AG04450 (cell line): ENCODE data around the gene HEPACAM2. TPM values are rescaled to one million over a fixed set of nuclear protein-coding genes. Genes with fewer than 3 reads are reported as not detected.
A peak's percentile ranks its signal among the peaks of the same experiment; 100 is the strongest.

ENCODE experiments used
- CTCF ChIA-PET: fragments of 300-600, 350-600 bp; formaldehyde crosslinking; extraction: SDS; loops from one replicate; lab custom pipeline; 2022; ENCODE audit warnings: antibody characterized with exemption, inconsistent platforms; lab: Charles Lee
- POLR2A ChIA-PET: fragments of 350-600 bp; formaldehyde crosslinking; extraction: SDS; loops from one replicate; lab custom pipeline; 2021; ENCODE audit warnings: antibody characterized with exemption, inconsistent platforms; lab: Yijun Ruan, JAX
- DNase-seq: peaks from one replicate; pipeline ENCODE4 v3.0.0-alpha.2; 2011; ENCODE audit warnings: low read depth, low spot score
- H3K27ac ChIP-seq: one replicate; pipeline ENCODE4 v1.5.1; 2012; ENCODE audit warnings: low read depth, low read length, control low read depth
- H3K27me3 ChIP-seq: one replicate; pipeline ENCODE4 v1.6.0; 2012; ENCODE audit warnings: low read length; ENCODE audit not compliant: control insufficient read depth, insufficient read depth
- H3K4me3 ChIP-seq: 2 replicates; pipeline ENCODE4 v1.5.1; 2011; ENCODE audit warnings: mild to moderate bottlenecking, low read depth, low read length, control low read depth
- H3K9me3 ChIP-seq: 2 replicates; pipeline ENCODE4 v1.5.1; 2012; ENCODE audit warnings: low read length; ENCODE audit not compliant: control insufficient read depth, insufficient read depth
- CTCF ChIP-seq: IDR thresholded peaks from 2 replicates; pipeline ENCODE4 v1.5.1; 2011; ENCODE audit warnings: low read depth, low read length, control low read depth, inconsistent platforms
- polyA plus RNA-seq: library from polyadenylated mRNA; depleted of rRNA; stranded (reverse); fragments of >200 nt; gene quantifications from 2 replicates; pipeline ENCODE4 v1.2.3, GENCODE V29; 2011

HEPACAM2 gene
- polyA plus RNA-seq, 1 experiment: not detected

GRCh38 chr7:93156884-93157283, 69.4 kb downstream of the HEPACAM2 start:
- TF ChIP-seq CTCF: no peak
- Histone ChIP-seq H3K27me3 (no peaks in the 10 kb centered on the region), H3K4me3 (no peak overlapping the region), H3K27ac (no peak overlapping the region), H3K9me3 (peaks cover under 1% of the 10 kb centered on the region; the same call in 1 of the 2 replicates)
- ChIA-PET POLR2A (no interaction called here), CTCF (no interaction called here)
- DNase-seq: no peak

- Histone ChIP-seq H3K27ac (no peak overlapping the region), H3K27me3 (no peaks in the 10 kb centered on the region), H3K4me3 (no peak overlapping the region), H3K9me3 (no peaks in the 10 kb centered on the region)
- peak; percentile 8 for DNase-seq
- CTCF ChIA-PET: no interaction called here
- TF ChIP-seq CTCF: no peak
- POLR2A ChIA-PET: no interaction called here
Measured at GRCh38 chr7:93150200-93150835, 76.0 kb downstream of the HEPACAM2 start.

GRCh38 chr7:93148727-93149126, 77.5 kb downstream of the HEPACAM2 start:
- POLR2A ChIA-PET: no interaction called here
- Histone ChIP-seq H3K9me3 (no peaks in the 10 kb centered on the region), H3K4me3 (no peak overlapping the region), H3K27me3 (no peaks in the 10 kb centered on the region), H3K27ac (no peak overlapping the region)
- TF ChIP-seq CTCF: no peak
- CTCF ChIA-PET: no interaction called here
- no peak for DNase-seq

GRCh38 chr7:93148144-93148543, 78.1 kb downstream of the HEPACAM2 start, which contains the start of gene SAMD9L:
TSS of gene SAMD9L (minus strand) at chr7:93148385. CDS start at chr7:93135971, 12,414 bp downstream.
- ChIA-PET POLR2A (no interaction called here), CTCF (no interaction called here)
- Histone ChIP-seq H3K9me3 (no peaks in the 10 kb centered on the region), H3K27ac (no peak within 1 kb of the TSS), H3K27me3 (no peaks in the 10 kb centered on the region), H3K4me3 (peak within 1 kb of the TSS; percentile 38)
- no peak for TF ChIP-seq CTCF
- DNase-seq: no peak

GRCh38 chr7:93147363-93147762, 78.9 kb downstream of the HEPACAM2 start:
- DNase-seq: no peak
- Histone ChIP-seq H3K27ac (no peak overlapping the region), H3K4me3 (peak overlapping the region; percentile 38), H3K27me3 (no peaks in the 10 kb centered on the region), H3K9me3 (no peaks in the 10 kb centered on the region)
- ChIA-PET POLR2A (no interaction called here), CTCF (no interaction called here)
- TF ChIP-seq CTCF: no peak
